Ovary (tissue), 3 donors: ENCODE measurements around the gene TIMP3.

Source experiments
- CTCF ChIP-seq, 3 donors: fragments of 450-650 bp in 2 of 3; fragments of 200-600 bp in 1 of 3; IDR thresholded peaks; one replicate each; pipeline versions ENCODE4 v1.5.1 to v1.8.0; 2016 to 2022; ENCODE audit warnings: antibody characterized with exemption in 3 of 3, mild to moderate bottlenecking in 1 of 3
- POLR2A ChIP-seq: fragments of 450-650 bp; IDR thresholded peaks from one replicate; pipeline ENCODE4 v1.6.1; 2017; ENCODE audit warnings: antibody characterized with exemption, mild to moderate bottlenecking, moderate library complexity
- donor health status: DM: no; HTN: no; CAD: no.

DNA sequence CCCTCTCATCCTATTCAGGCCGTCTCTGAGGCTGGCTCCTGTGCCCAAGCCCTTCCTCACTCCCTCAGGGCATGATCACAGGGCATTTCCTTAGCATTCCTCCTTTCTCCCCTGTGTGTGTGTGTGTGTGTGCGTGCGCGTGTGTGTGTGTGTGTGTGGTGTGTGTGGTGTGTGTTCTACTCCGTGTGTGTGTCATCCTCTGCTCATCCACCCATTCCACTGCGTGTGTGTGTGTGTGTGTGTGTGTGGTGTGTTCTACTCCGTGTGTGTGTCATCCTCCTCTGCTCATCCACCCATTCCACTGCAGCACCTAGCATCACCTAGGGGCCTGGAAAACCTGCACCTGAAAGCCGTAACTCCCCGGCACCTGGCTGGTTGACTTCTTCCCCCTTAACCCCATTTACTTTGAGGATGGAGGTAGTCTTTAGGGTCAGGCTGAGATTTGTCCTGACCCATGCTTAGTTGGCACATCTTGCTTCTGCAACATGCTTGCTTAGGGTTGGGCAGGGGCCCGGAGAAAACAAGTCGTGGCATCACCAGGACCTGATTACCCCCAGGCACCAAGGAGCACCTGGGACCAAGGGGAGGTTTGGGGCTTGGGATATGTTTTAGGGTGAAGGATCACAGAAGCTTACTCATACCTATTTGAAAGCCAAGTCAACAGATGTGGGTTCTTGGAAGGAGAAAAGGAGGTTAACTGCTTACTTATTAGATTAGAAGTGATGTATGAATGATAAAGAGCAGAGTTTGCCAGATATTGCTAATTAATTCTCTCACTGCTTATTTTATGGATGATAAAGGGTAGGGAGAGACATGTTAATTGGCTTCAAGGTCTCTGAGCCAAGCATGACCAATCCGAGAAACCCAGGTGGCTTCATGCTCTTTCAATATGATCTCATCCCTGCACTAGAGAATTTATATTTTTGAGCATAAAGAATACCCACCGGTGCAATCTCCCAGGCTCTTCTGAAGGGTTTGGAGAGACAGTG, 18.9 kb downstream of the TIMP3 start:
- no peak for TF ChIP-seq CTCF (IDR thresholded peaks at IDR 0.05)
- no peak for TF ChIP-seq POLR2A
